ENCODE results near the gene OCRL. TPM values are rescaled to one million over a fixed set of nuclear protein-coding genes. Genes with fewer than 3 reads are reported as not detected.

The OCRL gene
- total and polyA plus RNA-seq, 9 donors = 14.8 to 54.8 (median 32.5) TPM

DNA sequence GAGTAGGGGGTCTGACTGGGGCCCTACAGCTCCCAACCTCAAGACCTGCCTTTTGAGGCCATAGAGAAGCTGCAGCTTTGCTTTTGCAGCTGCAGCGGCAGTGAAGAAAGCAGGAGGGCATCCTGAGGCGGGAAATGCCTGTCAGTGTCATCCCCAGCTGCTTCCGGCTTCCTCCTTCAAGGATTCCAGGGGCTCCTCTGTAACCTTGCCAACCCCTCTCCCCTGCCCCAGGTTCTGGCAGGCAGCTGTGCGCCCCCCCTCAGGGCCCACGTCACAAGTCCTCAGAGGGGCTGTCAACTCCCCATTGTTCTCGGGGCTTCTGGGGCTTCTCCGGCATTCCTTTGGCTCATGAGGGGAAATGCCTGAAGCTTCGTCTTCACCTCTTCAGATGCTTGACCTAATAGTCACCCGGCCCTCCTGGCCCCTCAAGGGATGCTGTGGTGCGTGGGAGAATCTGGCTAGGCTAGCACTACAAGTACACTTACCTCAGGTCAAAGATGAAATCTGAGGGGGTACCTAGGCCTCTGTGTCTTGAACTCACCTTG is 82.8 kb downstream of the OCRL start:
- H3K36me3 ChIP-seq = no peaks in the 10 kb centered on the region
- no peak for TF ChIP-seq POLR2A (IDR thresholded peaks at IDR 0.05)
- TF ChIP-seq, protein P1, sequence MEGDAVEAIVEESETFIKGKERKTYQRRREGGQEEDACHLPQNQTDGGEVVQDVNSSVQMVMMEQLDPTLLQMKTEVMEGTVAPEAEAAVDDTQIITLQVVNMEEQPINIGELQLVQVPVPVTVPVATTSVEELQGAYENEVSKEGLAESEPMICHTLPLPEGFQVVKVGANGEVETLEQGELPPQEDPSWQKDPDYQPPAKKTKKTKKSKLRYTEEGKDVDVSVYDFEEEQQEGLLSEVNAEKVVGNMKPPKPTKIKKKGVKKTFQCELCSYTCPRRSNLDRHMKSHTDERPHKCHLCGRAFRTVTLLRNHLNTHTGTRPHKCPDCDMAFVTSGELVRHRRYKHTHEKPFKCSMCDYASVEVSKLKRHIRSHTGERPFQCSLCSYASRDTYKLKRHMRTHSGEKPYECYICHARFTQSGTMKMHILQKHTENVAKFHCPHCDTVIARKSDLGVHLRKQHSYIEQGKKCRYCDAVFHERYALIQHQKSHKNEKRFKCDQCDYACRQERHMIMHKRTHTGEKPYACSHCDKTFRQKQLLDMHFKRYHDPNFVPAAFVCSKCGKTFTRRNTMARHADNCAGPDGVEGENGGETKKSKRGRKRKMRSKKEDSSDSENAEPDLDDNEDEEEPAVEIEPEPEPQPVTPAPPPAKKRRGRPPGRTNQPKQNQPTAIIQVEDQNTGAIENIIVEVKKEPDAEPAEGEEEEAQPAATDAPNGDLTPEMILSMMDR (IDR thresholded peaks at IDR 0.05) = no peak
- TF ChIP-seq EP300 (IDR thresholded peaks at IDR 0.05) = no peak
- H3K27ac ChIP-seq = no peak overlapping the region
- no peaks in the 10 kb centered on the region for H3K4me1 ChIP-seq (ENCODE audit: insufficient read depth)
- no peaks in the 10 kb centered on the region for H3K27me3 ChIP-seq
- intact Hi-C loops (cut with DNase I) = no loop called here
- H3K4me3 ChIP-seq = no peak overlapping the region
- no peaks in the 10 kb centered on the region for H3K9me3 ChIP-seq
- WGBS, 3 donors = 61 to 66% (median 62%) methylated on average over 10 of the region's 10 CpGs
- no peak for DNase-seq

DNA sequence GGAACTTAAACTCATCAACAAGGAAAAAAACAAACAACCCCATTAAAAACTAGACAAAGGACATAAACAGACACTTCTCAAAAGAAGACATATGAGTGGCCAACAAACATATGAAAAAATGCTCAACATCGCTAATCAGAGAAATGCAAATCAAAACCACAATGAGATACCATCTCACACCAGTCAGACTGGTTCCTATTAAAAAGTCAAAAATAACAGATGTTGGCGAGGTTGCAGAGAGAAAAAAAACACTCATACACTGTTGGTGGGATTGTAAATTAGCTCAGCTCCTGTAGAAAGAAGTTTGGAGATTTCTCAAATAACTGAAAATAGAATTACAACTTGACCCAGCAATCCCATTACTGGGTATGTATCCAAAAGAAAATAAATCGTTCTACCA is 86.0 kb downstream of the OCRL start:
- 41 to 52% (median 50%) methylated on average over 3 of the region's 3 CpGs for WGBS, 3 donors
- Histone ChIP-seq H3K27ac (no peak overlapping the region), H3K4me3 (no peak overlapping the region), H3K27me3 (no peaks in the 10 kb centered on the region), H3K9me3 (no peaks in the 10 kb centered on the region), H3K36me3 (no peaks in the 10 kb centered on the region), H3K4me1 (ENCODE audit: insufficient read depth) (no peaks in the 10 kb centered on the region)
- intact Hi-C loops (cut with DNase I) = no loop called here
- no peak for DNase-seq
- TF ChIP-seq POLR2A (IDR thresholded peaks at IDR 0.05) (no peak), EP300 (IDR thresholded peaks at IDR 0.05) (no peak)
- TF ChIP-seq, protein P1 (IDR thresholded peaks at IDR 0.05) = no peak

DNA sequence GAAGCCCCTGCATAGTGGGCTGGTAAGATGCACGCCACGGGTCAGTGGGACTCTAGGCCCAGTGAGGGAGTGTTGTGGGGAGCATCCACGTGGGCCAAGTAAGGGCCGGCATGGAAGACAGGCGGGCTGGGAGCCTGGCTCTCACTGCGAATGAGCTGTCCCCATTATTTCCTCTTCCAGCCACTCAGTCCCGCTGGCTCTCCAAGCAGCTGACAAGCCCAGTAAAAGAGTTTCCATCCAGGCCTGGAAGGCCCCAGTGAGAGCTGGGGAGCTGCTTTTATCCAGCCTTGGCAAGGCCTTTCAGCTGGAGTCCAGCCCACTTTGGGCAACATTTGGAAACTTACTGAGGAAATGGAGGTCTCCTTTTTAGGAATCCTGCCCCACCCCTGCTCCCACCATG is 89.8 kb downstream of the OCRL start:
- Histone ChIP-seq H3K27me3 (no peaks in the 10 kb centered on the region), H3K36me3 (no peaks in the 10 kb centered on the region), H3K27ac (no peak overlapping the region), H3K4me1 (ENCODE audit: insufficient read depth) (no peaks in the 10 kb centered on the region), H3K9me3 (no peaks in the 10 kb centered on the region), H3K4me3 (no peak overlapping the region)
- intact Hi-C loops (cut with DNase I) = loop anchor here in 2 of 4 donors (10.0 kb wide), 1 partner anchor 95 kb away; no protein-coding TSS in a partner anchor
- no peak for DNase-seq
- 76 to 85% (median 79%) methylated on average over 7 of the region's 7 CpGs for WGBS, 3 donors
- no peak for TF ChIP-seq EP300 (IDR thresholded peaks at IDR 0.05)
- TF ChIP-seq, protein P1 (IDR thresholded peaks at IDR 0.05) = no peak
- no peak for TF ChIP-seq POLR2A (IDR thresholded peaks at IDR 0.05)

DNA sequence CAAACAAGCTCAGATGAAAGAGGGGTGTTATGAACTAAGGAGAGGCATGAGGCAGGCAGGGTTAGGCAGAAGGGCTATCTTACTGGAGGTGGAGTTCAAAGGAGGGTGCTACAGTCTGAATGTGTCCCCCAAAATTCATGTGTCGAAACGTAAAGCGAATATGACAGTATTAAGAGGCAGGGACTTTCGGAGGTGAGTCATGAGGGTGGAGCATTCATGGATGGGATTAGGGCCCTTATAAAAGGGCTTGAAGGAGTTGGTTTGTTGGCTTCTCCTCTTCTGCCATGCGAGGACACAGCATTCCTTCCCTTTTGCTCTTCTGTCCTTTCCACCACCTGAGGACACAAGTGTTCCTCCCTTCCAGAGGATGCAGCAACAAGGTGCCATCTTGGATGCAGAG is 91.8 kb downstream of the OCRL start:
- 87 to 95% (median 89%) methylated on average over 5 of the region's 5 CpGs for WGBS, 3 donors
- Histone ChIP-seq H3K36me3 (no peaks in the 10 kb centered on the region), H3K27ac (no peak overlapping the region), H3K4me1 (ENCODE audit: insufficient read depth) (no peaks in the 10 kb centered on the region), H3K9me3 (no peaks in the 10 kb centered on the region), H3K27me3 (no peaks in the 10 kb centered on the region), H3K4me3 (no peak overlapping the region)
- intact Hi-C loops (cut with DNase I) = loop anchor here in 2 of 4 donors (10.0 kb wide), 1 partner anchor 93 kb away; no protein-coding TSS in a partner anchor
- DNase-seq = no peak
- TF ChIP-seq POLR2A (IDR thresholded peaks at IDR 0.05) = no peak
- TF ChIP-seq, protein P1 (IDR thresholded peaks at IDR 0.05) = no peak
- TF ChIP-seq EP300 (IDR thresholded peaks at IDR 0.05) = no peak
